Neuron (in vitro differentiated cells): ENCODE results near the gene TTC33.

ENCODE experiments used
- H2AFZ ChIP-seq: one replicate; pipeline ENCODE4 v1.6.1; 2013; ENCODE audit warnings: low read depth, mild to moderate bottlenecking, inconsistent platforms, low read length, moderate library complexity
- H3K27me3 ChIP-seq: one replicate; pipeline ENCODE4 v1.6.1; 2013; ENCODE audit warnings: low read length; ENCODE audit not compliant: insufficient read depth
- H3K36me3 ChIP-seq: one replicate; pipeline ENCODE4 v1.6.1; 2013; ENCODE audit warnings: low read length; ENCODE audit not compliant: insufficient read depth
- H3K4me1 ChIP-seq: one replicate; pipeline ENCODE4 v1.6.1; 2013; ENCODE audit warnings: low read length; ENCODE audit not compliant: insufficient read depth
- H3K4me3 ChIP-seq: 2 replicates; pipeline ENCODE4 v1.5.1; 2013; ENCODE audit warnings: mild to moderate bottlenecking, low read length, moderate library complexity
- H3K9me3 ChIP-seq: one replicate; pipeline ENCODE4 v1.6.1; 2013; ENCODE audit warnings: low read length

TTC33 gene

DNA sequence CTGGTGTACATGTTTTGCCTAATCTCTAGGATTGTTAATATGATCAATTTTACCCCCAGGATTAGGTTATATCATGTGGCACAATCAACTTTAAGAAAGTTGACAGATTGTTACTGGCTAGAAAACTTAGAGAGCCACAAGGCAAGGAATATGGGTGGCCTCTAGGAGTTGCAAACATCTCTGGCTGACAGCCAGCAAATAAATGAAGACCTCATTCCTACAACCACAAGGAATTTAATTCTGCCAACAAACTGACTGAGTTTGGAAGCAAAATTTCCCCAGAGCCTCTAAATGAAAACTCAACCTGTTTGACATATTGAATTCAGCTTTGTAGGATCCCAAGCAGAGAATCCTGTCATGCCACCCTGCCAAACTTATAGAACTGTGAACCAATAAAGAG lies 272.4 kb downstream of the TTC33 start:
- H3K4me3 ChIP-seq: no peak overlapping the region
- H2AFZ ChIP-seq: no peak overlapping the region
- no peaks in the 10 kb centered on the region for H3K4me1 ChIP-seq
- no peaks in the 10 kb centered on the region for H3K9me3 ChIP-seq
- H3K36me3 ChIP-seq: no peaks in the 10 kb centered on the region
- H3K27me3 ChIP-seq: no peaks in the 10 kb centered on the region

GRCh38 chr5:40481241-40481640 lies 274.5 kb downstream of the TTC33 start:
- Histone ChIP-seq H3K27me3 (no peaks in the 10 kb centered on the region), H3K36me3 (no peaks in the 10 kb centered on the region), H3K9me3 (no peaks in the 10 kb centered on the region), H2AFZ (no peak overlapping the region), H3K4me1 (no peaks in the 10 kb centered on the region), H3K4me3 (no peak overlapping the region)

- H3K36me3 ChIP-seq: no peaks in the 10 kb centered on the region
Measured at GRCh38 chr5:40480392-40480791, 275.4 kb downstream of the TTC33 start.

DNA sequence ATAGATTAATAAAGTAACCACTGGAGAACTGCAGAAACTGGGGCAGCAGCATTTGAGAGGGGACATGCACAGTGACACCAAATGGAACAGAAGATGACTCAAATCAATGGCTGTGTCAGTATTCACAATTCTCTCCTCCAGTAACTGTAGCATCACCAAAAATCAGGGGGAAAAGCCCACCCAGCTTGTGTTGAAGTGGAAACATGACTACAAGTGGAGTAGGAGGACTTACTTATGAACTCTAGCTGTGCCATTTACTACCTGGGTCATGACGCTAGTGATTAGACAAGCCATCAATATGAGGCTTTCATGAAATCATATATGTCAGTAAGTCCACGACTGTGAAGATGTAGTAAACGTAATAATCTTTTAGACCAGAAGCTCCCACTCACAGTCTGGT lies 275.8 kb downstream of the TTC33 start:
- Histone ChIP-seq H2AFZ (no peak overlapping the region), H3K4me3 (no peak overlapping the region), H3K27me3 (no peaks in the 10 kb centered on the region), H3K36me3 (no peaks in the 10 kb centered on the region), H3K4me1 (no peaks in the 10 kb centered on the region), H3K9me3 (no peaks in the 10 kb centered on the region)

More at GRCh38 chr5:40480392-40480791, 275.4 kb downstream of the TTC33 start:
- no peaks in the 10 kb centered on the region for H3K4me1 ChIP-seq
- H3K4me3 ChIP-seq: no peak overlapping the region
- H2AFZ ChIP-seq: no peak overlapping the region
- H3K27me3 ChIP-seq: no peaks in the 10 kb centered on the region
- no peaks in the 10 kb centered on the region for H3K9me3 ChIP-seq

GRCh38 chr5:40478766-40479165 lies 277.0 kb downstream of the TTC33 start:
- Histone ChIP-seq H3K9me3 (no peaks in the 10 kb centered on the region), H3K4me3 (no peak overlapping the region), H3K4me1 (no peaks in the 10 kb centered on the region), H3K27me3 (no peaks in the 10 kb centered on the region), H2AFZ (no peak overlapping the region), H3K36me3 (no peaks in the 10 kb centered on the region)

- H2AFZ ChIP-seq: no peak overlapping the region
- H3K4me1 ChIP-seq: no peaks in the 10 kb centered on the region
- no peaks in the 10 kb centered on the region for H3K9me3 ChIP-seq
- no peaks in the 10 kb centered on the region for H3K27me3 ChIP-seq
- H3K36me3 ChIP-seq: no peaks in the 10 kb centered on the region
- H3K4me3 ChIP-seq: no peak overlapping the region
Measured at GRCh38 chr5:40477856-40478546, 277.8 kb downstream of the TTC33 start.

DNA sequence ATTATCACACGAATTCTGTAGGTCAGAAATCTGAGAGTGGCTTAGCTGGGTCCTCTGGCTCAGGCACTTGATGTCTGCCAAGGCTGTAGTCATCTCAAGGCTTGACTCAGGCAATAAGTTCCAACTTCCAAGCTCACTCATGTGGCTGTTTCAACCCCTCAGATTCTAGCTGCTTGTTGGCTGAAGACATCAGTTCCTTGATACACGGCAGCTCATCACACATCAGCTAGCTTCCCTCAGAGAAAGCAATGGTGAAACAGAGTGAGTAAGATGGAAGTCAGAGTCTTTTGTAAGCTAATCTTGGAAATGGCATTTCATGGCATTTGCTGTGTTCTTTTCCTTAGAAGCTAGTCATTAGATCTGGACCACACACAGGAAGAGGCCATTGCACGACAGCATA lies 280.2 kb downstream of the TTC33 start:
- Histone ChIP-seq H3K27me3 (no peaks in the 10 kb centered on the region), H3K36me3 (no peaks in the 10 kb centered on the region), H2AFZ (no peak overlapping the region), H3K9me3 (no peaks in the 10 kb centered on the region), H3K4me3 (no peak overlapping the region), H3K4me1 (no peaks in the 10 kb centered on the region)

DNA sequence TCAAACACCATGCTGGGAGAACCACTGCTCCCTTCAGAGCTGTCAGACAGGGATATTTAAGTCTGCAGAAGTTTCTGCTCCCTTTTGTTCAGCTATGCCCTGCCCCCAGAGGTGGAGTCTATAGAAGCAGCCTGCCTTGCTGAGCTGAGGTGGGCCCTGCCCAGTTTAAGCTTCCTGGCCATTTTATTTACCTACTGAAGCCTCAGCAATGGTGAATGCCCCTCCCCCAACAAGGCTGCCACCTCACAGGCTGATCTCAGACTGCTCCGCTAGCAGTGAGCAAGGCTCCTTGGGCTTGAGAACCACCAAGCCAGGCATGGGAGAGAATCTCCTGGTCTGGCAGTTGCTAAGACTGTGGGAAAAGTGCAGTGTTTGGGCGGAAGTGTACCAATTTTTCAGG lies 281.5 kb downstream of the TTC33 start:
- H3K27me3 ChIP-seq: no peaks in the 10 kb centered on the region
- H3K4me1 ChIP-seq: no peaks in the 10 kb centered on the region
- H2AFZ ChIP-seq: no peak overlapping the region
- no peak overlapping the region for H3K4me3 ChIP-seq
- no peaks in the 10 kb centered on the region for H3K36me3 ChIP-seq
- H3K9me3 ChIP-seq: no peaks in the 10 kb centered on the region

DNA sequence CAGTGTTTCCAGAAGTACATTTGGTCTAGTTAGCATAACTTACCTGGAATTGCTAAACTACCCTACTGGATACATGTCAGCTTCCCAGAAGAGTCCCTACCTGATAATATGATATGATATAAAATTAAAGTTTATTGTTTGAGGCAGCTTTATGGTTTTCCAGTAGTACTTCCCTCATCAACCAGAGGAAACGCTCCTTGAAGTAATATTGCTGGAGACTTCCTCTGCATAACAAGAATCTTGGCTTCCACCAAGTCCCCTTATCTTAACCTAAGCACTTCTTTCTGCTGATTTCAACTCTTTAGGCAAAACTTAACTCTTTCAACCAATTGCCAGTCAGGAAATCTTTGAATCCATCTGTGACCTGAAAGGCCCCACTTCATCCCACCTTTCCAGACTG lies 290.3 kb downstream of the TTC33 start:
- H3K36me3 ChIP-seq: no peaks in the 10 kb centered on the region
- H3K4me1 ChIP-seq: no peaks in the 10 kb centered on the region
- no peak overlapping the region for H2AFZ ChIP-seq
- no peaks in the 10 kb centered on the region for H3K9me3 ChIP-seq
- no peak overlapping the region for H3K4me3 ChIP-seq
- no peaks in the 10 kb centered on the region for H3K27me3 ChIP-seq

DNA sequence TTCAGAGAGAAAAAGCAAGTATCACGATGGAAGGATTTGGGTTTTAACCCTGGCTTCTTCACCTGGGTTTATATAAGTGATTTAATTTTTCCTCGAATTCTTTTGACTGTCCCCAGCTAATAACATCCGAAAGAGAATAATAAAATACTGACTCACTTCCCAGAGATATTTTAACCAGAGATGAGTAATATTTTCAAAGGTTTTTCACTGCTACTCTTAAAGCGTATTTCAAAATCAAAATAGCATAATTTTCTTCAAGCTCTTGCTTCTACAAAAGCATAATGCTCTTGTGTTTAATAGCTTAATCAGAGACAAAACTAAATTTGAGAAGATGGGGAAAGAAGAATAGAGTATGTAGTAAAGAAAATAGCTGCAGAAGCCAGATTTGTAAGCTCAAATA lies 291.2 kb downstream of the TTC33 start:
- H3K27me3 ChIP-seq: no peaks in the 10 kb centered on the region
- no peaks in the 10 kb centered on the region for H3K4me1 ChIP-seq
- H3K4me3 ChIP-seq: no peak overlapping the region
- H2AFZ ChIP-seq: no peak overlapping the region
- no peaks in the 10 kb centered on the region for H3K36me3 ChIP-seq
- H3K9me3 ChIP-seq: no peaks in the 10 kb centered on the region
